ENCODE results near the gene HCN2.

GRCh38 chr19:547836-548720 is 41.6 kb upstream of the HCN2 start:
- TF ChIP-seq CTCF (IDR thresholded peaks at IDR 0.05) (no peak), POLR2A (IDR thresholded peaks at IDR 0.05; ENCODE audit: low read depth) (no peak)
